Measurements from ENCODE around the gene DNHD1. TPM values are rescaled to one million over a fixed set of nuclear protein-coding genes. Genes with fewer than 3 reads are reported as not detected.

Gene DNHD1
- total and polyA plus RNA-seq, 9 of the 15 experiments (the other 6 are each of a cell fraction or from before 2014, with no cell fraction given): 0.82 to 9.7 (median 3.8) TPM

GRCh38 chr11:6568191-6568918 is 71.3 kb downstream of the DNHD1 start (continued):
- TF ChIP-seq, protein P1, sequence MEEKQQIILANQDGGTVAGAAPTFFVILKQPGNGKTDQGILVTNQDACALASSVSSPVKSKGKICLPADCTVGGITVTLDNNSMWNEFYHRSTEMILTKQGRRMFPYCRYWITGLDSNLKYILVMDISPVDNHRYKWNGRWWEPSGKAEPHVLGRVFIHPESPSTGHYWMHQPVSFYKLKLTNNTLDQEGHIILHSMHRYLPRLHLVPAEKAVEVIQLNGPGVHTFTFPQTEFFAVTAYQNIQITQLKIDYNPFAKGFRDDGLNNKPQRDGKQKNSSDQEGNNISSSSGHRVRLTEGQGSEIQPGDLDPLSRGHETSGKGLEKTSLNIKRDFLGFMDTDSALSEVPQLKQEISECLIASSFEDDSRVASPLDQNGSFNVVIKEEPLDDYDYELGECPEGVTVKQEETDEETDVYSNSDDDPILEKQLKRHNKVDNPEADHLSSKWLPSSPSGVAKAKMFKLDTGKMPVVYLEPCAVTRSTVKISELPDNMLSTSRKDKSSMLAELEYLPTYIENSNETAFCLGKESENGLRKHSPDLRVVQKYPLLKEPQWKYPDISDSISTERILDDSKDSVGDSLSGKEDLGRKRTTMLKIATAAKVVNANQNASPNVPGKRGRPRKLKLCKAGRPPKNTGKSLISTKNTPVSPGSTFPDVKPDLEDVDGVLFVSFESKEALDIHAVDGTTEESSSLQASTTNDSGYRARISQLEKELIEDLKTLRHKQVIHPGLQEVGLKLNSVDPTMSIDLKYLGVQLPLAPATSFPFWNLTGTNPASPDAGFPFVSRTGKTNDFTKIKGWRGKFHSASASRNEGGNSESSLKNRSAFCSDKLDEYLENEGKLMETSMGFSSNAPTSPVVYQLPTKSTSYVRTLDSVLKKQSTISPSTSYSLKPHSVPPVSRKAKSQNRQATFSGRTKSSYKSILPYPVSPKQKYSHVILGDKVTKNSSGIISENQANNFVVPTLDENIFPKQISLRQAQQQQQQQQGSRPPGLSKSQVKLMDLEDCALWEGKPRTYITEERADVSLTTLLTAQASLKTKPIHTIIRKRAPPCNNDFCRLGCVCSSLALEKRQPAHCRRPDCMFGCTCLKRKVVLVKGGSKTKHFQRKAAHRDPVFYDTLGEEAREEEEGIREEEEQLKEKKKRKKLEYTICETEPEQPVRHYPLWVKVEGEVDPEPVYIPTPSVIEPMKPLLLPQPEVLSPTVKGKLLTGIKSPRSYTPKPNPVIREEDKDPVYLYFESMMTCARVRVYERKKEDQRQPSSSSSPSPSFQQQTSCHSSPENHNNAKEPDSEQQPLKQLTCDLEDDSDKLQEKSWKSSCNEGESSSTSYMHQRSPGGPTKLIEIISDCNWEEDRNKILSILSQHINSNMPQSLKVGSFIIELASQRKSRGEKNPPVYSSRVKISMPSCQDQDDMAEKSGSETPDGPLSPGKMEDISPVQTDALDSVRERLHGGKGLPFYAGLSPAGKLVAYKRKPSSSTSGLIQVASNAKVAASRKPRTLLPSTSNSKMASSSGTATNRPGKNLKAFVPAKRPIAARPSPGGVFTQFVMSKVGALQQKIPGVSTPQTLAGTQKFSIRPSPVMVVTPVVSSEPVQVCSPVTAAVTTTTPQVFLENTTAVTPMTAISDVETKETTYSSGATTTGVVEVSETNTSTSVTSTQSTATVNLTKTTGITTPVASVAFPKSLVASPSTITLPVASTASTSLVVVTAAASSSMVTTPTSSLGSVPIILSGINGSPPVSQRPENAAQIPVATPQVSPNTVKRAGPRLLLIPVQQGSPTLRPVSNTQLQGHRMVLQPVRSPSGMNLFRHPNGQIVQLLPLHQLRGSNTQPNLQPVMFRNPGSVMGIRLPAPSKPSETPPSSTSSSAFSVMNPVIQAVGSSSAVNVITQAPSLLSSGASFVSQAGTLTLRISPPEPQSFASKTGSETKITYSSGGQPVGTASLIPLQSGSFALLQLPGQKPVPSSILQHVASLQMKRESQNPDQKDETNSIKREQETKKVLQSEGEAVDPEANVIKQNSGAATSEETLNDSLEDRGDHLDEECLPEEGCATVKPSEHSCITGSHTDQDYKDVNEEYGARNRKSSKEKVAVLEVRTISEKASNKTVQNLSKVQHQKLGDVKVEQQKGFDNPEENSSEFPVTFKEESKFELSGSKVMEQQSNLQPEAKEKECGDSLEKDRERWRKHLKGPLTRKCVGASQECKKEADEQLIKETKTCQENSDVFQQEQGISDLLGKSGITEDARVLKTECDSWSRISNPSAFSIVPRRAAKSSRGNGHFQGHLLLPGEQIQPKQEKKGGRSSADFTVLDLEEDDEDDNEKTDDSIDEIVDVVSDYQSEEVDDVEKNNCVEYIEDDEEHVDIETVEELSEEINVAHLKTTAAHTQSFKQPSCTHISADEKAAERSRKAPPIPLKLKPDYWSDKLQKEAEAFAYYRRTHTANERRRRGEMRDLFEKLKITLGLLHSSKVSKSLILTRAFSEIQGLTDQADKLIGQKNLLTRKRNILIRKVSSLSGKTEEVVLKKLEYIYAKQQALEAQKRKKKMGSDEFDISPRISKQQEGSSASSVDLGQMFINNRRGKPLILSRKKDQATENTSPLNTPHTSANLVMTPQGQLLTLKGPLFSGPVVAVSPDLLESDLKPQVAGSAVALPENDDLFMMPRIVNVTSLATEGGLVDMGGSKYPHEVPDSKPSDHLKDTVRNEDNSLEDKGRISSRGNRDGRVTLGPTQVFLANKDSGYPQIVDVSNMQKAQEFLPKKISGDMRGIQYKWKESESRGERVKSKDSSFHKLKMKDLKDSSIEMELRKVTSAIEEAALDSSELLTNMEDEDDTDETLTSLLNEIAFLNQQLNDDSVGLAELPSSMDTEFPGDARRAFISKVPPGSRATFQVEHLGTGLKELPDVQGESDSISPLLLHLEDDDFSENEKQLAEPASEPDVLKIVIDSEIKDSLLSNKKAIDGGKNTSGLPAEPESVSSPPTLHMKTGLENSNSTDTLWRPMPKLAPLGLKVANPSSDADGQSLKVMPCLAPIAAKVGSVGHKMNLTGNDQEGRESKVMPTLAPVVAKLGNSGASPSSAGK (IDR thresholded peaks at IDR 0.05): no peak
- TF ChIP-seq FOXA3 (CRISPR knock-in tag; conservative IDR thresholded peaks at IDR 0.05 in 1 of 2, IDR thresholded peaks at IDR 0.05 in 1 of 2) (no peak), ZNF184 (CRISPR knock-in tag; IDR thresholded peaks at IDR 0.05) (no peak), ZNF354B (CRISPR knock-in tag; IDR thresholded peaks at IDR 0.05) (no peak), ELK3 (CRISPR knock-in tag; IDR thresholded peaks at IDR 0.05) (no peak), ETS2 (tag; IDR thresholded peaks at IDR 0.05; ENCODE audit: borderline replicate concordance, poor library complexity, severe bottlenecking) (no peak), SAFB2 (IDR thresholded peaks at IDR 0.05; ENCODE audit: borderline replicate concordance, low read depth, low read length, severe bottlenecking) (no peak), RBFOX2 (IDR thresholded peaks at IDR 0.05; ENCODE audit: low read depth, low read length) (no peak)
- TF ChIP-seq, protein P2, sequence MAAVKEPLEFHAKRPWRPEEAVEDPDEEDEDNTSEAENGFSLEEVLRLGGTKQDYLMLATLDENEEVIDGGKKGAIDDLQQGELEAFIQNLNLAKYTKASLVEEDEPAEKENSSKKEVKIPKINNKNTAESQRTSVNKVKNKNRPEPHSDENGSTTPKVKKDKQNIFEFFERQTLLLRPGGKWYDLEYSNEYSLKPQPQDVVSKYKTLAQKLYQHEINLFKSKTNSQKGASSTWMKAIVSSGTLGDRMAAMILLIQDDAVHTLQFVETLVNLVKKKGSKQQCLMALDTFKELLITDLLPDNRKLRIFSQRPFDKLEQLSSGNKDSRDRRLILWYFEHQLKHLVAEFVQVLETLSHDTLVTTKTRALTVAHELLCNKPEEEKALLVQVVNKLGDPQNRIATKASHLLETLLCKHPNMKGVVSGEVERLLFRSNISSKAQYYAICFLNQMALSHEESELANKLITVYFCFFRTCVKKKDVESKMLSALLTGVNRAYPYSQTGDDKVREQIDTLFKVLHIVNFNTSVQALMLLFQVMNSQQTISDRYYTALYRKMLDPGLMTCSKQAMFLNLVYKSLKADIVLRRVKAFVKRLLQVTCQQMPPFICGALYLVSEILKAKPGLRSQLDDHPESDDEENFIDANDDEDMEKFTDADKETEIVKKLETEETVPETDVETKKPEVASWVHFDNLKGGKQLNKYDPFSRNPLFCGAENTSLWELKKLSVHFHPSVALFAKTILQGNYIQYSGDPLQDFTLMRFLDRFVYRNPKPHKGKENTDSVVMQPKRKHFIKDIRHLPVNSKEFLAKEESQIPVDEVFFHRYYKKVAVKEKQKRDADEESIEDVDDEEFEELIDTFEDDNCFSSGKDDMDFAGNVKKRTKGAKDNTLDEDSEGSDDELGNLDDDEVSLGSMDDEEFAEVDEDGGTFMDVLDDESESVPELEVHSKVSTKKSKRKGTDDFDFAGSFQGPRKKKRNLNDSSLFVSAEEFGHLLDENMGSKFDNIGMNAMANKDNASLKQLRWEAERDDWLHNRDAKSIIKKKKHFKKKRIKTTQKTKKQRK (IDR thresholded peaks at IDR 0.05; ENCODE audit: borderline replicate concordance, low read depth, low read length): no peak
